Measurements from ENCODE around the gene EFNA5.

Gene EFNA5

DNA sequence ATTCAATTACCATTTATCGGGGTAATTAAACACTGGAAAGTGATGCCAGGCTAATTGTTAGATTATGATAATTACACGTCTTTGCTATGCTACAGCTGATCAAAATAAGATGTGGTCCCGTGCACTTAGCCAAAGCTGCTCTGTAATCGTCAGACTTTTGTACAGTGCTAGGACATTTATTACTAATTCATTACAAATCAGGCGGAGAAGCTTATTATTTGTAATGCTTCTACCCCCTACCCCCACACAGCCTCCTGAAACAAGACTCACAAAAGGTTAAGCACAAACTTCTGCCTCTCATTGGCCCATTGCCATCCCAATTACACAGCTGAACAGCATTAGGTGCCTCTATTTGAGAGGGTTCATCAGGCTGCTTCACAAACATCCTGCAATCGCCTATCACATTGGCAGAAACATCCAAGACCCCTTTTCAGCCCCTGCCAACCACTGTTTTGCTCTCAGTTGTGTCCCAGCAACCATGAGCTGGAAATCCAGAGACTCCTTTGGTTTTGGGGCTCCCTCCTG, 232.7 kb downstream of the EFNA5 start:
- no peak for TF ChIP-seq GATA2 (IDR thresholded peaks at IDR 0.05; ENCODE audit: low read depth, low read length)
- no peak for TF ChIP-seq GATA3 (IDR thresholded peaks at IDR 0.05; ENCODE audit: low read depth, low read length)

DNA sequence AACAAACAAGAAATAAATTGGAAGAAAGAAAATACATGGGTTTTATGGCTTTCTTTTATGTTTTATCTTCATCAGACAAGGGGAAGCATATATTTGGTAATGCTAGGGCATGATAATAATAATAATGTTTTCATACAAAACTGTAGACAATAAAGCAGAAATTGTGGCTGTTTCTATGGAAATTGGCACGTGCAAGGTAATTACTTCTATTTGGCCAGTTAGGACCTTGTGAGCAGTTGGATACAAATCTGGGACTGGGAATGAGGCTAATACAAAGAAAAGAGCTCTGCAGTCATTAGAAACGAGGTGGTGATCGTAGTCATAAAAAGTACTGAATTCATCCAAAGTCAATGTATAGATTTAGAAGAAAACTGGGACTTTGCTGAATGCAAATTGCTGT, 233.6 kb downstream of the EFNA5 start:
- TF ChIP-seq GATA3 (IDR thresholded peaks at IDR 0.05; ENCODE audit: low read depth, low read length), result no peak
- TF ChIP-seq GATA2 (IDR thresholded peaks at IDR 0.05; ENCODE audit: low read depth, low read length), result no peak

DNA sequence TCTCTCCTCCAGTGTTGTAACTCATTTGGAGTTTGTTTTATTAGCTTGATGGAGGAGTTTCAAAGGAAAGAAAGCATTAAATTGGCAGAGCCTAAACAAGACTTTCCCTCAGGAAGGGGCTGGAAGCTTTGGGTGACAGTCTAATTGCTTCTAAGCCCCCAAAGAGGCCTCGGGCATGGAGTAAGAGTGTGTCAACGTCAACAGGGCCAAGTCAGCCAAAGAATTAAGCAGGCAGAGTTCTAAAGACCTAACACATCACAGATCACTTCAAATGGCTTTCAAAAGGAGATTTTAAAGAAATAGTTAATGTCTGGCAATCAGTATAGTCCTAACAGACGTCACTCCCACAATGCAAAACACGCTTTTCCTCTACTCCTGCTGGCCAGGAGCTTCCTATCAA, 234.5 kb downstream of the EFNA5 start:
- TF ChIP-seq GATA3 (IDR thresholded peaks at IDR 0.05; ENCODE audit: low read depth, low read length) (no peak), GATA2 (IDR thresholded peaks at IDR 0.05; ENCODE audit: low read depth, low read length) (no peak)

DNA sequence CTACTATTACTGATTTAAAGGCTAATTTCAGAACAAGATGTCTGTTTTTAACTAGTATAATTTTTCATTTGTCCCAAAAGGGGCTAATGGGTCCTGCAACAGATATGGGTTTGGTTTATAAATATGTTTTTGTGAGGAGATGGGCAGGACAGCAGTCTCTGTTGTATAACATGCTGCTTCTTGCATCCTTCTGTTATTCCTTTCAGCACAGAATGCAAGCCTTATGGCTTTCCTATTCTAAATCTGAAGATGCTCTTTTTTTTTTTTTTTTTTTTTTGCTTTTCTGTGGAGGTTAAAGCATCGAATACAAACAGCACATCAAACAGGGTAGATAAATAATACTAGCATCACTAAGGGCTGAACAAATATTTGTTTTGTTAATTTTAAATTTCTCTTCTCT, 235.7 kb downstream of the EFNA5 start:
- no peak for TF ChIP-seq GATA3 (IDR thresholded peaks at IDR 0.05; ENCODE audit: low read depth, low read length)
- no peak for TF ChIP-seq GATA2 (IDR thresholded peaks at IDR 0.05; ENCODE audit: low read depth, low read length)

DNA sequence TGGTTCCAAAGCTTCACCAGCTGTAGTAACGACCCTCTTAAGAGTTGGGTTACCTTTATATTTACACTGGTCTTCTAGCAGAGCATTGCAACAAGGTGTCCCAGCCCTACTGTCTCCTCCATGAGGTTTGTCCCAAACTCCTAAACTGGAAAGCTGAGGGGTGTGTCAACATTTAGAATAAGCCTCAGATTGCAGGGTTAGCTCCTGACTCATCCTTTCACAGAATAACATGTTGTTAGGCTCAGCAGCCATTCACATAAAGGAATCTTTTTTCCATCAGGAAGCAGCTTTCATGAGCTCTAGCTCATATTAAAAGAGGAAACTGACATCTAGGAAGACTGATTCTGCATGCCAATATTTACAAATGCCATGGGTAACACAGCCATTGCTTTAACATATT, 238.7 kb downstream of the EFNA5 start:
- TF ChIP-seq GATA3 (IDR thresholded peaks at IDR 0.05; ENCODE audit: low read depth, low read length) (no peak), GATA2 (IDR thresholded peaks at IDR 0.05; ENCODE audit: low read depth, low read length) (no peak)

DNA sequence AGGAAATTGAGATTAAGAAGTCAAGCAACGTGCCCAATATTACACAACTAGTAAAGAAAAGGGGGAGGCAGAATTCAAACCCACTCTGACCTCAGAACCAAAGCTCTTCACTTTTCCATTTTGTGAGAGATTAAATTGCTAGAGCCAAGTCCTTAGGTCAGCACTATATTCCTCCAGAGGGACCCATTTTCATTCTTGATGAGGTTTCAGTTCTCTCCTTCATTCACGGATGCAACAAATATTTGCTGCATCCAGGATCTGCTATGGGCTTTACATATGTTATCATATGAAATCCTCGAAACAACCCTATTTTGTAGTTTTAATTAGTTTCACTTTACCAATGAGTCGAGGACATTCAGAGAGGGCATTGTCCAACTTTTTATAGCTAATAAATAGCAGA, 239.2 kb downstream of the EFNA5 start:
- TF ChIP-seq GATA2 (IDR thresholded peaks at IDR 0.05; ENCODE audit: low read depth, low read length), result no peak
- TF ChIP-seq GATA3 (IDR thresholded peaks at IDR 0.05; ENCODE audit: low read depth, low read length), result no peak

DNA sequence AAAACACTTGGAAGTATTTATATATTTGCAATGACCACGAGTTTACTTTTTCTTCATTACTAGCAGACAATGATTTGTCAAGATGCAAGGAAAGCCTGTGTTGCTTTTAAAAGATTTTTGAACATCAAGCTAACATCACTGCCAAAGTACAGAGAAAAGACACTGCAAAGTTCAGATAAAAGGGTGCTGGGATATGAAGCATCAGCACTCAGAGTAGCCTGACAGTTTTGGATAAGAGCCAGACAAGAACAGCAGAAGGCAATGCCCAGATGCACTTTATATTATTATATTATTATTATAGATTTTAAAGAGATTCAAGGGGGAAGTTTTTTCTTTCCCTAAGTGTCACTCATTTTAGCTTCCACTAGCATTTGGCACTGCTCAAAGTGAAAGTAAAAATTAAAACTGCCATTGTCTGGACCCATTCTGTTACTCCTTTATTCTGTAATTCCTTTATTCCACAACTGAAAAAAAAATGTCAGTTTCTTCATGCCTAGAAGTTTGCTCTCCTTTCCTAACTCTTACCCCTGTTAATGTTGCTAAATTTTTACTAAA, 240.6 kb downstream of the EFNA5 start:
- TF ChIP-seq GATA2 (IDR thresholded peaks at IDR 0.05; ENCODE audit: low read depth, low read length), result no peak
- TF ChIP-seq GATA3 (IDR thresholded peaks at IDR 0.05; ENCODE audit: low read depth, low read length), result no peak

DNA sequence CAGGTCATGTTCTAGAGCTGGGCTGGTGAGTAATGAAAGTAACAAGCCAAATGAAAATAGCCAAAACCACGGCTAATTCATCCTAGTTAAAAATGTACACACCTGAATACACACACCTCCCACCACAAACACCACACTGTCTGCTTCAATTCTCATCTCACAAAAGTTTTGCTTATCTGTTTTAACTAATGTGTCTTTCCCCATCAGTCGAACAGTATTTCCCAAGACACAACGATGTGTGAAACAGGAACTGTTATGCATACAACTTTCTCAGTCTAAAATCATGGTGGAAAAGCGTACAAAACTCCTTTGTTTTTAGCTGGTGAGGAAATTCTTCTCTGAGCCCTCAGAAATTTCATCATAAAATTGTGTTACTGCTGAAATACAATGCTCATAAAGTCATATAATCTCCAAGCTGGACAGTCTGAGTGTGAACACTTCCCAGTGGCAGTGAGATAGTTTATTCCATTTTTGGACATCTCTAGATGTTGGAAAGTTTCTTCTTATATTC, 242.4 kb downstream of the EFNA5 start:
- TF ChIP-seq GATA2 (IDR thresholded peaks at IDR 0.05; ENCODE audit: low read depth, low read length), result no peak
- no peak for TF ChIP-seq GATA3 (IDR thresholded peaks at IDR 0.05; ENCODE audit: low read depth, low read length)

DNA sequence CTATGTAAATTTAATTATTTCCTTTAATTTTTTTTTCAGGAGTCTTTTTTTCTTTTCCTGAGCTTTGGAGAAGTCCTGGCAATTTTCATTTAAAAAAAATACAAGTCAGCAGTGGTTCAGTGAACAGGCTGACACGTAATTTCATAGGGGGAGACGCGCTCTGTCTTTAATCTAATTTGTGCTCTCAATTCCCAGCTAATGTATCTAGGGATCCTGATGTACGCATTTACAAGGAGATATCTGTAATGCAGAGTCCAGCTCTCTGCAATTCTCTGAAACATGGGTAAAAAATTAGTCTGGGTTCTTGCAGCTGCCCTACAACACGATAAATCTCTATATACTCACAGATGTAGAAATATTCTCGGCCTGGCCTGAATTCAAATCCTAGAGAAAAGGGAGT, 243.9 kb downstream of the EFNA5 start:
- TF ChIP-seq GATA2 (IDR thresholded peaks at IDR 0.05; ENCODE audit: low read depth, low read length) (no peak), GATA3 (IDR thresholded peaks at IDR 0.05; ENCODE audit: low read depth, low read length) (no peak)

DNA sequence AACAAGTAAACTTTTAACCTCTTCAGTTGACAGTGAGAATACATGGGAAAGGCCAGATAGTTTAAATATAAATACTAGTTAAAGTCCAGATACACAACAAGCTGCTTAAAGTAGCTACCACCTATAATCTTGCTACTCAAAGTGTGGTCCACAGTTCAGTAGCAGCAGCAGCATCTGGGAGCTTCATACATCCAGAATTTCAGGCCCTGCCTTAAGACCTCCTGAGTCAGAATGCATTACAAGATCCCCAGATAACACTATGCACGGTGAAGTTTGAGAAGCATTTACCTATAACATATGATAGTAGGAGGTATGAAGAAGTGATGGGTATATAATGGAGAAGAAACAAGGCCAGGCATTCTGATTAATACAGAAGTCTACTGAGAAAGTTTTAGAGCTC, 244.5 kb downstream of the EFNA5 start:
- no peak for TF ChIP-seq GATA3 (IDR thresholded peaks at IDR 0.05; ENCODE audit: low read depth, low read length)
- TF ChIP-seq GATA2 (IDR thresholded peaks at IDR 0.05; ENCODE audit: low read depth, low read length), result no peak

DNA sequence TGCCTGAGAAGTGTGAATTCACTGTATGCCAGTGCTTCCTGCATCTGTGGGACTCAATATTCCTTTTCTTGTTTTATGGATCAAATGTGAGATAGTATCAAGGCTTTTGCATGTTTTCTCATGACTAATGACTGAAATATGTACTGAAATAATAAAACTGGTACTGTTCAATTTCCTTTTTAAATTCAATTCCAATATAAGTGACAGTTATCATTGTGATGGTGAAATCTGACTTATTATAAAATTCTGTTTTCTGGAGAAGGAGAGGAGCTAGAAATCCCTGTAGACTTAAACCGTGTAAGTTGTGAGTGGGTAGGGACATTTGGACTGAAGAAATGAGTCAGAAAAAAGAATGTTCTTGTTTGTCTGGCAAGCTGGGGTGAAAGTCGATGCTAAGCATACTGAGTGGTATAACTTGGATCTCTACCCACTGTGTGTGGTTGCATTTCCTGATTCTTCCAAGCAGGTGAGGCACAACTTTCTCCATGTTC, 245.2 kb downstream of the EFNA5 start:
- TF ChIP-seq GATA2 (IDR thresholded peaks at IDR 0.05; ENCODE audit: low read depth, low read length) (no peak), GATA3 (IDR thresholded peaks at IDR 0.05; ENCODE audit: low read depth, low read length) (no peak)

DNA sequence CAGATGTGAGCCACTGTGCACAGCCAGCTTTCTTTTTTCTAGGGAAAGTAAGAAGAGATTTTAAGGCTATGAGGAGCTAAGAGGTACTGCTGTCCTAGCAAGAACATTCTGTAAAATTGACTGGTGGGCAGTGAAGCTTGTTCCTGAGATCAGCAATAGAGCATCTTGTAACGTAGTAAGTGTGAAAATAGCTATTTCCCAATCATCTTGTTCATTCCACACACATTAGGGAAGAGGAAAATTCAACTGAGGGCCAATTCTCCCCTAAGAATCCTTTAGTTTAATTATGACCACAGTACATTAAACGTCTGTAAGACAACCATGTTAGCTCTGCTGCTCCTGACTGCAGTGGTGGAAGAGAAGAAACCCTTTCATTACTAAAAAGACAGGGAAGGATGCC, 246.2 kb downstream of the EFNA5 start:
- TF ChIP-seq GATA3 (IDR thresholded peaks at IDR 0.05; ENCODE audit: low read depth, low read length) (no peak), GATA2 (IDR thresholded peaks at IDR 0.05; ENCODE audit: low read depth, low read length) (no peak)

DNA sequence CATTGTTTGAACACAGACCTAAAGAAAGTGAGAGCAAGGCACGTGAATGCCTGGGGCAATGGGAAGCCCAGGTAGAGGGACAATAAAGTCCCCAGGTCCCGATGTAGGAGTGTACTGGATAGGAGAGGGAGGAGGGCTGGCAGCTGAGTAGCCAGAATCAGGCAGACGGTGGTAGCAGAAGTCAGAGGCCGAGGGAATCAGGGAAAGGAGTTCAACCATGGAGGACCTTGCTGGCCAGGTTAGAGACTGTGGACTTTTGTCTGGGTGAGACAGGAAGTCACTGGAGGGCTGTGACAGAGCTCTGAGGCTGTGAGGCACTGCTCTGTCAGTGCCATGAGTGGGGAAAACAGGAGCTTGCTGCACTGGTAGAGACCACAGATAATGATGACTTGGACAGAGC, 248.2 kb downstream of the EFNA5 start:
- TF ChIP-seq GATA3 (IDR thresholded peaks at IDR 0.05; ENCODE audit: low read depth, low read length) (no peak), GATA2 (IDR thresholded peaks at IDR 0.05; ENCODE audit: low read depth, low read length) (no peak)

DNA sequence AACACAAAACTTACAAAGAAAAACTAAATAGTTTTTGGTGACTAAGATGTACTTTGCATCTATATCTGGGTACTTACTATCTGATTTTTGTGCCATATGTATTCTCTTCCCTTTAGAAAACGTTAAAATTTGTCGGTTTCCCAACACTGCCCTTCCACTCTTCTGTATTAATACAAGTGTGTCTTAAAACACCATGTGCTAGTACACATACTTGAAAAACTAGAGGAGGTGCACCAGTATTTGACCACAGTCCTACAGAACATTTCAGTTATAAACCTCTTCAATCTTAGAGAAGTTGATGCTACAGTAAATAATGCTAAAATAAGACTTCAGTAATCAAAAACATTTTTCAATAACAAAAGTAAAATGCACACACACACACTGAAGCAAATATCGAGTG, 251.2 kb downstream of the EFNA5 start:
- TF ChIP-seq GATA3 (IDR thresholded peaks at IDR 0.05; ENCODE audit: low read depth, low read length) (no peak), GATA2 (IDR thresholded peaks at IDR 0.05; ENCODE audit: low read depth, low read length) (no peak)

DNA sequence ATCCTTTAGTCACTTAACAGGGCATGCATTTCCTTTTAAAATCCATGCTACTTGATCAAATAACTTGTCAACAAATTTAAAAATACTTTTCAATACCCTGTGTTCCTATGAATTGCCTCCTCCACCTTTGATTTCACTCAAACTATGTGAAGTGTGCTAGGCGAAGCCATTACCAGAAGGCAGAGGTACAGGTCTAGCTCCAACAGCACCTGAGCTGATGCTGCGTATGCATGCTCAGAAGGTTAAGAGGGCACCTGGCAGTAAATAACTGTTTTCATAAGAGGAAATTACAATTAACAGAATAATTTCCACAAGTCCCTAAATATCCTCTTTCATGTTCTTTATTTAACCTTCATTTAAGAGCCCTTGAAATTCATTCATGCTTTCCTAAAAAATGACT, 251.8 kb downstream of the EFNA5 start:
- TF ChIP-seq GATA3 (IDR thresholded peaks at IDR 0.05; ENCODE audit: low read depth, low read length) (no peak), GATA2 (IDR thresholded peaks at IDR 0.05; ENCODE audit: low read depth, low read length) (no peak)

Measured in SH-SY5Y (cell line).